GM12892 (cell line): ENCODE results near the gene PLEKHN1.

Experiments used
- POLR2A ChIP-seq: IDR thresholded peaks from 2 replicates; pipeline ENCODE4 v1.6.1; 2011; ENCODE audit warnings: low read depth, low read length, control low read depth
- TAF1 ChIP-seq: IDR thresholded peaks from 2 replicates; pipeline ENCODE4 v1.6.1; 2011; ENCODE audit warnings: low read depth, mild to moderate bottlenecking, control low read depth, low read length, borderline replicate concordance

DNA sequence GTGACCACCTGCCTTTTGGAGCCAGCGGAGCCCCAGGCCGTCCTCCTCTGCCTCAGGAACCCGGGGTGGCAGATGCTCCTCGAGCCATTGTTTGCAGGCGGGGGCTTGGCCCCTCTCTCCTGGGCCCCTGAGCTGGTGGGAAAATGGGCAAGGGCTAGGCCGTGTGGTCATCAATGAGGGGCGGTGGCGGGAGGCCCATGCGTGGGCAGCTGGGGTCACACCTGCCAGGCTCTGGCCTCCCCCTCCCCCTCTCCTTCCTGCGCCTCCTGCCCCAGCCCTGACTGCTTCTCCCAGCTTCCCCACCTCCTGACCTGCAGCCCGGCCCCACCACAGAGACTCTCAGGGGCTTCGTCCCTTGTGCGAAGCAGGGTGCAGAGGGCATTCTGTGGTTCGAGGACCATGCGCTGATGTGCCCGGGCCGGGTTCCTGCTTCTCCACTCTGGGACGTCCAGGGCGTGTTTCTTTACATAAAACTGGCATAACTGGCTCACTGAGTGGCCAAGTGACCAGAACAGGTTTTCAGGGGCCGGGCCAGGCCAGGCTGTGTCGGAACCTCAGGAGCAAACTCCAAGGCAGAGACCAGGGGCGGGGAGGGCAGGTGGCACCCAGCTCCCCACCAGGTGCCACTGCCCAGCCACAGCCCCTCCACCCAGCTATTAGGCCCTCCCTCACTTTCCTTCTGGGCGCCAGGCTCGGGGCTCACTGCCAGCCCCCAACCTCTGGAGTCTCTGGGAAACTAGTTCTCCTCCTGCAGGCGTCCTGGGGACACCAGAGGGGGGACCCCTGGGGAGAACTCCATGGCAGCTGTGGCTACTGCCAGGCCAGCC, 33.3 kb upstream of the PLEKHN1 start:
- TF ChIP-seq TAF1 (no peak), POLR2A (no peak)
